IPS-18a (cell line): Measurements from ENCODE around the gene EFHD1.
"Not testable (repeated sequence)": the region's sequence is repeated elsewhere in the genome, so short reads cannot be mapped to it uniquely, and the experiment has no call there.

ENCODE experiments used
- H3K27ac ChIP-seq: one replicate; pipeline ENCODE4 v1.5.1; 2013; ENCODE audit warnings: low read length
- H3K27me3 ChIP-seq: one replicate; pipeline ENCODE4 v1.6.1; 2013; ENCODE audit warnings: mild to moderate bottlenecking, low read length; ENCODE audit not compliant: control insufficient read depth, insufficient read depth
- H3K36me3 ChIP-seq: one replicate; pipeline ENCODE4 v1.6.1; 2013; ENCODE audit warnings: low read depth, low read length; ENCODE audit not compliant: control insufficient read depth
- H3K4me1 ChIP-seq: one replicate; pipeline ENCODE4 v1.6.1; 2013; ENCODE audit warnings: low read depth, low read length; ENCODE audit not compliant: control insufficient read depth
- H3K4me3 ChIP-seq: one replicate; pipeline ENCODE4 v1.5.1; 2013; ENCODE audit warnings: low read length
- H3K9ac ChIP-seq: one replicate; pipeline ENCODE4 v1.6.1; 2013; ENCODE audit warnings: mild to moderate bottlenecking, low read length, moderate library complexity
- H3K9me3 ChIP-seq: one replicate; pipeline ENCODE4 v1.6.1; 2013; ENCODE audit warnings: low read depth, low read length; ENCODE audit not compliant: control insufficient read depth

The EFHD1 gene

GRCh38 chr2:232700154-232700553 is 66.8 kb downstream of the EFHD1 start:
- H3K27me3 ChIP-seq: no peaks in the 10 kb centered on the region
- peaks cover 17% of the 10 kb centered on the region for H3K4me1 ChIP-seq
- peaks cover 9% of the 10 kb centered on the region for H3K36me3 ChIP-seq
- H3K27ac ChIP-seq: no peak overlapping the region
- H3K9me3 ChIP-seq: no peaks in the 10 kb centered on the region
- no peak overlapping the region for H3K9ac ChIP-seq
- no peak overlapping the region for H3K4me3 ChIP-seq

- Histone ChIP-seq H3K9ac (no peak overlapping the region), H3K9me3 (no peaks in the 10 kb centered on the region), H3K4me3 (no peak overlapping the region), H3K4me1 (no peaks in the 10 kb centered on the region), H3K27me3 (no peaks in the 10 kb centered on the region), H3K36me3 (peaks cover 13% of the 10 kb centered on the region), H3K27ac (no peak overlapping the region)
Observed at GRCh38 chr2:232707076-232707475, 73.7 kb downstream of the EFHD1 start.

GRCh38 chr2:232713505-232713904 is 80.1 kb downstream of the EFHD1 start:
- Histone ChIP-seq H3K4me1 (no peaks in the 10 kb centered on the region), H3K9me3 (no peaks in the 10 kb centered on the region), H3K27me3 (no peaks in the 10 kb centered on the region), H3K27ac (no peak overlapping the region), H3K4me3 (no peak overlapping the region), H3K9ac (no peak overlapping the region), H3K36me3 (peaks cover 5% of the 10 kb centered on the region)

GRCh38 chr2:232714969-232715368 is 81.6 kb downstream of the EFHD1 start:
- Histone ChIP-seq H3K27ac (no peak overlapping the region), H3K9ac (no peak overlapping the region), H3K9me3 (no peaks in the 10 kb centered on the region), H3K36me3 (peaks cover 5% of the 10 kb centered on the region), H3K27me3 (no peaks in the 10 kb centered on the region), H3K4me3 (no peak overlapping the region), H3K4me1 (no peaks in the 10 kb centered on the region)

- H3K27me3 ChIP-seq, H3K4me3 ChIP-seq, H3K27ac ChIP-seq, H3K4me1 ChIP-seq, H3K36me3 ChIP-seq, H3K9me3 ChIP-seq, H3K9ac ChIP-seq: not testable (repeated sequence)
Observed at GRCh38 chr2:232720056-232720455, 86.7 kb downstream of the EFHD1 start.

GRCh38 chr2:232721261-232721660 is 87.9 kb downstream of the EFHD1 start:
- H3K9ac ChIP-seq: no peak overlapping the region
- no peaks in the 10 kb centered on the region for H3K4me1 ChIP-seq
- H3K4me3 ChIP-seq: no peak overlapping the region
- H3K27ac ChIP-seq: no peak overlapping the region
- no peaks in the 10 kb centered on the region for H3K9me3 ChIP-seq
- peaks cover 11% of the 10 kb centered on the region for H3K36me3 ChIP-seq
- no peaks in the 10 kb centered on the region for H3K27me3 ChIP-seq

- Histone ChIP-seq H3K4me3 (no peak overlapping the region), H3K27me3 (no peaks in the 10 kb centered on the region), H3K4me1 (no peaks in the 10 kb centered on the region), H3K9me3 (no peaks in the 10 kb centered on the region), H3K9ac (no peak overlapping the region), H3K27ac (no peak overlapping the region), H3K36me3 (peaks cover 11% of the 10 kb centered on the region)
Observed at GRCh38 chr2:232721882-232722281, 88.5 kb downstream of the EFHD1 start.

- H3K9me3 ChIP-seq: no peaks in the 10 kb centered on the region
- peaks cover 11% of the 10 kb centered on the region for H3K36me3 ChIP-seq
- H3K4me3 ChIP-seq: no peak overlapping the region
- no peaks in the 10 kb centered on the region for H3K4me1 ChIP-seq
- no peaks in the 10 kb centered on the region for H3K27me3 ChIP-seq
- H3K9ac ChIP-seq: no peak overlapping the region
- H3K27ac ChIP-seq: no peak overlapping the region
Observed at GRCh38 chr2:232723027-232723426, 89.6 kb downstream of the EFHD1 start.

GRCh38 chr2:232728785-232729184 is 95.4 kb downstream of the EFHD1 start:
- Histone ChIP-seq H3K4me3 (no peak overlapping the region), H3K36me3 (peaks cover 16% of the 10 kb centered on the region), H3K27ac (no peak overlapping the region), H3K9ac (no peak overlapping the region), H3K27me3 (no peaks in the 10 kb centered on the region), H3K9me3 (no peaks in the 10 kb centered on the region), H3K4me1 (no peaks in the 10 kb centered on the region)

- Histone ChIP-seq H3K27ac (no peak overlapping the region), H3K9me3 (no peaks in the 10 kb centered on the region), H3K9ac (no peak overlapping the region), H3K36me3 (peaks cover 18% of the 10 kb centered on the region), H3K4me3 (no peak overlapping the region), H3K4me1 (no peaks in the 10 kb centered on the region), H3K27me3 (no peaks in the 10 kb centered on the region)
Observed at GRCh38 chr2:232731470-232731869, 98.1 kb downstream of the EFHD1 start.
